Endothelial cell of umbilical vein (primary cell): Measurements from ENCODE around the gene LNX2. TPM values are rescaled to one million over a fixed set of nuclear protein-coding genes. Genes with fewer than 3 reads are reported as not detected.

Experiments used
- BruUV-seq: library from RNA; stranded (reverse); fragments of 400-500 nt; replicated peaks from 2 replicates; lab custom pipeline; 2021; lab: Mats Ljungman, UMichigan
- CTCF ChIA-PET: fragments of 300-600, 350-600 bp; sonication (Branson Sonifier 250); formaldehyde crosslinking; loops from one replicate; lab custom pipeline; 2021; ENCODE audit warnings: antibody characterized with exemption, inconsistent platforms; lab: Charles Lee
- POLR2A ChIA-PET: fragments of 300-600, 350-600 bp; sonication (Branson Sonifier 250); formaldehyde crosslinking; loops from one replicate; lab custom pipeline; 2021; ENCODE audit warnings: antibody characterized with exemption, inconsistent platforms; lab: Charles Lee
- DNase-seq: peaks from one replicate; pipeline ENCODE4 v3.0.0-alpha.2; 2011; ENCODE audit warnings: low read depth, low spot score
- FAIRE-seq: peaks from 2 replicates; lab custom pipeline; 2011; peaks lifted over from hg19 to GRCh38; lab: Jason Lieb, UNC
- H2AFZ ChIP-seq: 2 replicates; pipeline ENCODE4 v1.6.0; 2012; ENCODE audit warnings: low read depth, low read length, control low read depth, inconsistent platforms
- H3K27ac ChIP-seq: 2 replicates; pipeline ENCODE4 v1.5.1; 2011; ENCODE audit warnings: low read depth, mild to moderate bottlenecking, control low read depth, low read length, moderate library complexity; ENCODE audit not compliant: insufficient read depth
- H3K27me3 ChIP-seq, 2 experiments: 2 replicates each; pipeline versions ENCODE4 v1.6.0 to v1.6.1; 2011; ENCODE audit warnings: low read length in 2 of 2, mixed read lengths in 1 of 2; ENCODE audit not compliant: control insufficient read depth in 2 of 2, insufficient read depth in 2 of 2
- H3K36me3 ChIP-seq, 2 experiments: 2 replicates in 1 of 2; 3 replicates in 1 of 2; pipeline ENCODE4 v1.5.1; 2011; ENCODE audit warnings: low read length in 2 of 2, mild to moderate bottlenecking in 1 of 2, moderate library complexity in 1 of 2; ENCODE audit not compliant: control insufficient read depth in 2 of 2, insufficient read depth in 2 of 2; ENCODE audit errors: extremely low read depth in 1 of 2
- H3K4me1 ChIP-seq: 3 replicates; pipeline ENCODE4 v1.5.1; 2011; ENCODE audit warnings: mild to moderate bottlenecking, low read length; ENCODE audit not compliant: control insufficient read depth, insufficient read depth; ENCODE audit errors: extremely low read depth
- H3K4me2 ChIP-seq: 2 replicates; pipeline ENCODE4 v1.6.1; 2011; ENCODE audit warnings: low read length, control low read depth, mixed read lengths; ENCODE audit not compliant: insufficient read depth
- H3K4me3 ChIP-seq, 3 experiments: fragments of 200-600 bp in 1 of 3; sonication (generic), shearing (Covaris generic) in 1 of 3; replicated peaks in 1 of 3; 2 replicates each; pipeline ENCODE4 v1.5.1; 2011 to 2016; ENCODE audit warnings: control low read depth in 3 of 3, low read length in 3 of 3, mild to moderate bottlenecking in 2 of 3, inconsistent platforms in 1 of 3, low read depth in 1 of 3, moderate library complexity in 1 of 3; ENCODE audit not compliant: insufficient read depth in 1 of 3
- H3K79me2 ChIP-seq: 2 replicates; pipeline ENCODE4 v1.6.0; 2012; ENCODE audit warnings: low read length, inconsistent platforms; ENCODE audit not compliant: control insufficient read depth, insufficient read depth
- H3K9ac ChIP-seq: replicated peaks from 2 replicates; pipeline ENCODE3; 2011; ENCODE audit warnings: low read length, control low read depth; ENCODE audit not compliant: insufficient read depth; ENCODE audit errors: extremely low read depth
- H3K9me1 ChIP-seq: replicated peaks from 3 replicates; pipeline ENCODE4 v1.6.0; 2011; ENCODE audit warnings: mild to moderate bottlenecking, low read length; ENCODE audit not compliant: control insufficient read depth, insufficient read depth; ENCODE audit errors: extremely low read depth
- H3K9me3 ChIP-seq: replicated peaks from 2 replicates; pipeline ENCODE4 v1.5.1; 2012; ENCODE audit warnings: low read length, inconsistent platforms; ENCODE audit not compliant: control insufficient read depth, insufficient read depth
- H4K20me1 ChIP-seq: replicated peaks from 2 replicates; pipeline ENCODE3; 2011; ENCODE audit warnings: mild to moderate bottlenecking, low read length; ENCODE audit not compliant: control insufficient read depth, insufficient read depth; ENCODE audit errors: extremely low read depth
- CTCF ChIP-seq, 2 donors: IDR thresholded peaks; 1 replicate in 1 of 2; 2 replicates in 1 of 2; pipeline ENCODE4 v1.5.1; 2011; ENCODE audit warnings: low read length in 2 of 2, mild to moderate bottlenecking in 2 of 2, moderate library complexity in 2 of 2, control low read depth in 1 of 2, inconsistent platforms in 1 of 2, low read depth in 1 of 2; ENCODE audit not compliant: insufficient read depth in 1 of 2; ENCODE audit errors: extremely low read depth in 1 of 2
- POLR2A ChIP-seq: IDR thresholded peaks from 2 replicates; pipeline ENCODE4 v1.6.1; 2012; ENCODE audit warnings: low read depth, mild to moderate bottlenecking, control low read depth, low read length
- dilution Hi-C: fragments of 300-500 bp; cut with MboI; formaldehyde crosslinking; loops from one replicate; pipeline ENCODE4 v1.15.0; 2019; ENCODE audit warnings: low sequenced_read_pairs; ENCODE audit not compliant: extremely low pct_ligation_motif_present
- intact Hi-C: fragments of 100-400 bp; cut with micrococcal nuclease; formaldehyde crosslinking; loops from one replicate; pipeline ENCODE4 v1.10.0; 2022
- polyA plus RNA-seq, 4 experiments: library from polyadenylated mRNA; depleted of rRNA in 3 of 4; stranded (reverse) in 3 of 4; unstranded in 1 of 4; fragments of >200 nt; gene quantifications; 2 replicates each; pipeline versions ENCODE4 v1.2.1 to v1.2.3, GENCODE V29; 2011 to 2012; ENCODE audit warnings: missing spikeins in 1 of 4
- total RNA-seq: library from RNA; stranded (reverse); gene quantifications from 2 replicates; pipeline ENCODE4 v1.2.3, GENCODE V29; 2021

LNX2 gene
- total and polyA plus RNA-seq, 2 donors (not counting 3 experiments of a cell fraction or from before 2014, with no cell fraction given): 7.0 to 9.1 TPM

- POLR2A ChIA-PET: no interaction called here
- H3K79me2 ChIP-seq: peaks cover 66% of the 10 kb centered on the region
These were observed 1.9 kb upstream of the LNX2 start for GRCh38 chr13:27622102-27622820.

More at GRCh38 chr13:27622102-27622820, 1.9 kb upstream of the LNX2 start:
- DNase-seq: peak; percentile 52
- H2AFZ ChIP-seq: peak overlapping the region; percentile 66
- H3K9ac ChIP-seq: peak overlapping the region; percentile 80
- no peaks in the 10 kb centered on the region for H3K9me1 ChIP-seq
- H3K4me1 ChIP-seq: peaks cover 17% of the 10 kb centered on the region
- peaks cover 2 to 4% of the 10 kb centered on the region in 2 experiments for H3K36me3 ChIP-seq
- H3K9me3 ChIP-seq: no peaks in the 10 kb centered on the region
- H4K20me1 ChIP-seq: peaks cover 5% of the 10 kb centered on the region
- CTCF ChIA-PET: interaction anchor here (0.6 to 6.3 kb wide), 8 partner anchors 17 to 332 kb away, joined by 3 to 45 read pairs (median 4); no protein-coding TSS in a partner anchor
- no peak for FAIRE-seq
- BruUV-seq: TSS peak; percentile 50
- no peak for TF ChIP-seq POLR2A
- peak; percentile 25 to 27 for TF ChIP-seq CTCF (IDR thresholded peaks at IDR 0.05; ENCODE audit: extremely low read depth in 1 of 2, insufficient read depth in 1 of 2, low read depth in 1 of 2, low read length in 2 of 2)
- dilution Hi-C loops: no loop called here
- H3K27ac ChIP-seq: peak overlapping the region; percentile 64
- intact Hi-C loops: loop anchor here (1.0 to 10.0 kb wide), 5 partner anchors 66 to 205 kb away; partner anchors contain the start of genes GSX1 and MTIF3
- H3K4me2 ChIP-seq: peak overlapping the region; percentile 72
- peak overlapping the region; percentile 65 to 85 (median 83) for H3K4me3 ChIP-seq
- H3K27me3 ChIP-seq: no peaks in the 10 kb centered on the region
